Measurements from ENCODE around the gene TMCC1.

Gene TMCC1

GRCh38 chr3:129606636-129607390 is 286.7 kb downstream of the TMCC1 start, which contains the start of gene PLXND1:
TSS of gene PLXND1 (minus strand) at chr3:129606676. CDS start at chr3:129606639, 37 bp downstream.
- DNase-seq = no peak

- no peak for DNase-seq
Observed at GRCh38 chr3:129605922-129606635, 287.4 kb downstream of the TMCC1 start.

DNA sequence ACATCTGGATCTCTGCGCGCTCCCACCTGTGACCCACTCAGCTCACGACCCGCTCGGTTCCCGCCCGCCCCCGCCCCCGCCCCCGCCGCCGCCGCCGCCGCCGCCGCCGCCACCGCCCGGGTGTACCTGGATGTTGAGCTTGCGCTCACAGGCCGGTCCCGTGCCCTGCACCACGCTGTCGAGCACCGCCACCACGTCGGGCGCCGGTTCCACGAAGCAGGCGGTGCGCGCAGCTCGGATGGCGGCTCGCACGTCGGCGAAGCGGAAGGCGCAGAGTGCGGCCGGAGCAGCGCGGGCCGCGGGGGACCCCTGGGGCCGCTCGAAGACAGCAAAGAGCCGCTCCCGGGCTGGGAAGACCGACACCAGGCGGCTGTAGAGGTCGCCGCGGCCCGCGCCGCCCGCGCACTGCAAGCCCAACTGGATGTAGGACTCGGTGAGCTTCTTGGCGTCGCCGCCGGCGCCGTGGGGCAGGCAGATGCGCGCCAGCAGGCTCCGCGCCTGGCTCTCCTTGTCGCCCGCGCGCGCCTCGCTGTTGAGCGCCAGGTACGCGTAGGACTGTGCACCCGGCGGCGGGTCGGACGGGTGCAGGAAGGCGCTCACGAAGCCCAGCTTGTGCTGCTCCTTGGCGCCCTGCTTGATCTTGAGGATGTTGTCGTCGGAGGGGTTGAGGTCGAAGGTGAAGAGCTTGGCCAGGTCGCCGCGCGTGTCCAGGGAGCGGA is 288.1 kb downstream of the TMCC1 start:
- peak; percentile 19 for DNase-seq

DNA sequence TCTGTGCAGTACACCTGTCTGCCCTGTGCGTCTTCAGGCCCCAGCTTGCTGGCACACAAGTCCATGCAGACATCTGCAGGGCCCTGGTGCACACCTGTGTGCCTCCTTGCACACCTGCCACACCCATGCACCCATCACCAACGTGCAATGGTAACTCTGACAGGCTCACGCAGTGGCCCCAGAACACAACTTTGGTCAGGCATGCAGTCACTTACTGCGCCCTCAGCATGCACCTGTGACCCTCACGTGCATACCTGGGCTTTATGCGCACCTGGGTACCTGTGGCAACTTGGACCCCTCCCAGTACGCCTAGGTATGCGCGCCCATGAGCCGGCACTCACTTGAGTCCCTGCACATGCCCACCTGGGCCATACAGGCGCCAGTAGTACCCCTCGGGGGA is 288.7 kb downstream of the TMCC1 start:
- no peak for DNase-seq

- no peak for DNase-seq
Observed at GRCh38 chr3:129603991-129604749, 289.3 kb downstream of the TMCC1 start.

GRCh38 chr3:129603561-129603942 is 290.0 kb downstream of the TMCC1 start:
- no peak for DNase-seq

DNA sequence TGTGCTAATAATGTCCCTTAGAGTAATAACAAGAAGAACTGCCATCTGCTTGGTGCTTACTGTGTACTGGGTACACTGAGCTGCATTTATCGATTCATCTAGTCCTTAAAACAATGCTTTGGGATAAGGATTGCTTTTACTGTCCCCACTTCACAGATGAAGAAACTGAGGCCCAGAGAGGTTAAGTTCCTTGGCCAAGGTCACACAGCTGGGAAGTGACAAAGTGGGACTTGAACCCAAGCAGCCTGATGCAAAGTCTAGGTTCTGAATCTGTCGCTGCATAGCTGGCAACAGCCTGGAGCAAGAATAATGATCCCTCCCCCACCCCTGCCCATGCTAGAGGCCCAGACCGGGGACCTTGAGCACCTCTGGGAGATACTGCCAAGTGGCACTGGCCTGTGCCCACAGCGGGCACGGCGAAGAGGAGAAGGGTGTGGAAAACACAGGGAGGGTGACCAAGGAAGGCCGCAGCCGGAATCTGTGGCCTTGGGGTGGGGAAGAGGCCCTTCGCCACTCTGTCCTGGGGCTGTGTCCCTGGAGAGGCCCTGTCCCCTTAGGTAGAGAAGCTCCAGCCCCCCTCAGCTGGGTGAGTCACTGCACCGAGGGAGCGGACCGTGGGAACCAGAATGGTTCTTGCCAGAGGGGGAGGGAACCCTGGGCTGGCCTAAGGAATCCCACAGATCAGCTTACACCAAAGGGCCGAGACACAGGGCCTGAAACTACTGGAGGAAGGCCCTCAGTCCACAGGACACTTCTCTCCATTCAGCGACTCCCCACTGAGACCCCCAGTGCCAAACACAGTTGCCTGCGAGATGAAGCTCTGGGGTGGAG is 290.6 kb downstream of the TMCC1 start:
- no peak for DNase-seq

DNA sequence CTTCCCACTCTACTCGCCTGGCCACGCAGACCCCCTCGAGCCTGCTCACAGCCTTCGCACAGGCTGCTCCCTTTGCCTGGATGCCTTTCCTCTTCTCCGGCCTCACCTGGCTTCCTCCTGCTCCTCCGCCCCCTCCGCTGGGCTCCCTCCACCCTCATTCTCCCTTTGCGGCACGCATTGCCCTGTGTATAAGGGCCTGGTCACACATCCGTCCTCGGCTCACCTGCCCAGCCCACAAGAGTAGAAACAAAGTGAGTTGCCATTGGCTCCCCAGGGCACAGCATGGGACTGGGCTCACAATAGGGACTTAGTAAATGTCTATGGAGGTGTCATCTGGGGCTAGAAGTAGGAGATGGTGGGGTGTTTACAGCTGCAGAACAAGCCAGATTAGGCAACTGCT is 291.2 kb downstream of the TMCC1 start:
- DNase-seq = no peak

DNA sequence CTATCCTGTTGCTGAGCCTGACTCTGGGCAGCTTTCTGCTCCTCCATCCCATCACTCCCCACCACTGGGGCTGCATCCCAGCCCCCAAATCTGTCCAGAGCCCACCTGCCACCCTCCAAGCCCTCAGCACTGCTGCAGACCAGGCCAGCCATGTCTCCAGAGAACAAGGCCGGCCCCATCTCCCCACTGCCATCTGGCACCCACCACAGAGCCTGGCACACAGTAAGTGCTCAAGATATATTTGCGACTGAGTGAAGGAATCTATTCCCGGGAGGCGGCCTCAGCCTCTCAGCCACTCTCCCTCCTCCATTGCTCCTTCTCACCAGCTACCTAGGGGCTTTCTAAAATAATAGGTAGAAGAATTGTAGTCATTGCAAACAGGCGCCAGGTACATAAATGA is 291.8 kb downstream of the TMCC1 start:
- DNase-seq = no peak

DNA sequence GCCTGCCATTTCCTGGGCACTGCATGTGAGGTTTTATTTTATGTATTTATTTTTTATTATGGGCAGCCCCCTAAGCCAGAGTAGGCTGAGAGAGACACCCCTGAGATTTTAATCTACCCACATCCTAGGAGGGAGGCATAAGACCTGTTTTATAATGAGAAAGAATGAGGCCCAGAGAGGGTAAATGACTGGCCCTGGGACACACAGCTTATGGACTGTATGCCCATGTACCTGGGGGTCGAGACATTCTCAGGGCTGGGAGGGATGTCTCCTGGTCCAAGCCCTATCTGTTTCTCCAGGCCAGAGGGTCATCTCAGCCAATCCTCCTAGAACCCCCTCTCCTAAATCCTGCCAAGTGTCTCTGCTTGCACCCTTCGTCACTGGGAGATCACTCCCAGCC is 293.2 kb downstream of the TMCC1 start:
- no peak for DNase-seq

DNA sequence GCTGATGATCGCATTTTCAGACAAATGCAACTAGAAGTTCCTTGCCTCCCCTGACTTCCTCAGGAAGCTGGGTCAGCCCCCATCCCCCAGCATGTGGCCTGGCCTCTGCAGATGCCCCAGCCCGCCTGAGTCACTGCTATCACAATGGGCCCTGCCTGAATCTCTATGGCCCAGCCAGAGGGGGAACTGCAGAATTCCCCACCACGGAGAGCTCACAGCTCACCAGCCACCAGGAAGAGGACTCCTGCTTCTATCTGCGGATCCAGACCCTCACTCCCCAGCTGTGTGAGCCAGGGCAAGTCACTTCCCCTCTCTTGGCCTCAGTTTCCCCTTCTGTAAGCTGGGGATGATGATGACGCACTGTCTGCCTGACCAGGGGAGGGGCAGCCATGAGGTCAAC is 293.9 kb downstream of the TMCC1 start:
- DNase-seq = no peak

- no peak for DNase-seq
Observed at GRCh38 chr3:129599073-129599472, 294.4 kb downstream of the TMCC1 start.

DNA sequence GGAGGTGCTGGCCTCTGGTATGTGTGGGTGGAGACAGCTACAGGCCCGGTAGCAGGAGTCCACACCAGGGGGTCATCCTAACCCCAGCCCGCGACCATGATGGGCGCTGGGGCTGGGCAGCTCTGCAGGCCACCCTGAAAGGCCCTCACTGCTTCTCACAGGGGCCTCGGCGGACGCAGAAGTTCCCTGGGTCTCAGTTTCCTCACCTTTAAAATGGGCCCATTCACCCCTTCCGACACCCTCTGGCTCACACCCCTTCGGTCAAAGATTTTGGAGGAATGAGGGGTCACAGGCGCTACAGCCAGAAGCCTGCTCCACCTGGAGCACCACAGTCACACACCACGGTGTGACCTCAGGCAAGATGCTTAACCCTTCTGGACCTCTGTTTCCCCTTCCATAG is 295.0 kb downstream of the TMCC1 start:
- no peak for DNase-seq

DNA sequence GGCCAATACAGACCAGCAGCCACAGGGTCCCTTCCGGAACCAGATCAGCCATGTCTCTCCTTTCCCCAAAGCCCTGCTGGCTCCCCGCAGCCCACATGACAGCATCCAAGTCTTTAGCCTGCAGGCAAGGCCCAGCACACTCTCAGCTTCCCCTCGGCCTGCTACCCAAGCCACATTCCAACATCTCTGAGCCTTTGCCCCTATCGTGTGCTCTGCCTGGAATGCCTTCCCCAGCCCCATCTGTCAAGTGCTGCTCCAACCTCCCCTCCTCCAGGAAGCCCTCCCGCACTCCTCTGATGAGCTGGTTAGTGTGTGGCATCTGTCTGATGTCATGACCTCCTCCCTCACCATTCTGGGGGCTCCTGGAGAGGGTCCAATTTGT is 295.5 kb downstream of the TMCC1 start:
- no peak for DNase-seq

All from activated CD4-positive, alpha-beta T cell treated with anti-CD3 and anti-CD28 coated beads for 1 hour (primary cell).